Natural killer cell (primary cell): ENCODE results near the gene KIF3A. TPM values are rescaled to one million over a fixed set of nuclear protein-coding genes. Genes with fewer than 3 reads are reported as not detected.

Experiments used
- ATAC-seq, 3 donors: fragments of 150-1000 bp in 2 of 3; fragments of 200-7000 bp in 1 of 3; cut with Tn5 transposase; 1 replicate in 1 of 3; 2 replicates in 2 of 3; pipeline ENCODE4 v1.10.0; 2021; ENCODE audit warnings: mild to moderate bottlenecking in 2 of 3, moderate library complexity in 2 of 3
- DNase-seq, 2 donors: peaks; one replicate each; pipeline versions ENCODE4 v3.0.0 to v3.0.0-alpha.2; 2013 to 2021; ENCODE audit warnings: mixed read lengths in 1 of 2
- H3K27ac ChIP-seq: one replicate; pipeline ENCODE4 v1.5.1; 2013; ENCODE audit warnings: mild to moderate bottlenecking, low read length
- H3K27me3 ChIP-seq: one replicate; pipeline ENCODE4 v1.6.1; 2013; ENCODE audit warnings: low read length; ENCODE audit not compliant: control insufficient read depth, insufficient read depth
- H3K36me3 ChIP-seq: one replicate; pipeline ENCODE4 v1.6.1; 2013; ENCODE audit warnings: low read length; ENCODE audit not compliant: control insufficient read depth, insufficient read depth
- H3K4me1 ChIP-seq: one replicate; pipeline ENCODE4 v1.6.1; 2013; ENCODE audit warnings: low read length; ENCODE audit not compliant: control insufficient read depth, insufficient read depth
- H3K4me3 ChIP-seq: one replicate; pipeline ENCODE4 v1.5.1; 2013; ENCODE audit warnings: low read length
- H3K9me3 ChIP-seq: one replicate; pipeline ENCODE4 v1.6.1; 2013; ENCODE audit warnings: low read length; ENCODE audit not compliant: control insufficient read depth, insufficient read depth
- H3K27ac Mint-ChIP-seq, 2 donors: one replicate each; pipeline ENCODE4 v1.8.0; 2022; ENCODE audit warnings: mild to moderate bottlenecking in 2 of 2, mixed read lengths in 2 of 2, moderate library complexity in 1 of 2
- H3K27me3 Mint-ChIP-seq, 2 donors: one replicate each; pipeline ENCODE4 v1.8.0; 2022; ENCODE audit warnings: low read depth in 2 of 2, mixed read lengths in 2 of 2
- H3K36me3 Mint-ChIP-seq: one replicate; pipeline ENCODE4 v1.8.0; 2022; ENCODE audit warnings: mixed read lengths
- H3K4me1 Mint-ChIP-seq, 2 donors: one replicate each; pipeline ENCODE4 v1.8.0; 2022; ENCODE audit warnings: mixed read lengths in 2 of 2
- H3K4me3 Mint-ChIP-seq: one replicate; pipeline ENCODE4 v1.8.0; 2022; ENCODE audit warnings: mild to moderate bottlenecking, moderate library complexity, mixed read lengths
- H3K9me3 Mint-ChIP-seq, 2 donors: one replicate each; pipeline ENCODE4 v1.8.0; 2022; ENCODE audit warnings: mixed read lengths in 2 of 2
- CTCF ChIP-seq: fragments of 200-600 bp; IDR thresholded peaks from one replicate; pipeline ENCODE4 v1.8.0; 2022; ENCODE audit warnings: antibody characterized with exemption
- WGBS: methylation state at CpG from one replicate; pipeline ENCODE4 v1.1.7; 2013; ENCODE audit warnings: missing lambda C conversion rate; ENCODE audit not compliant: insufficient coverage; 5-methylcytosine and 5-hydroxymethylcytosine counted together
- intact Hi-C: fragments of 100-400 bp; cut with micrococcal nuclease; formaldehyde crosslinking; loops from one replicate; pipeline ENCODE4 v1.14.2; 2022
- total RNA-seq, 4 donors: library from RNA; stranded (reverse); fragments of 120-200 nt in 1 of 4; gene quantifications; one replicate each; pipeline versions ENCODE4 v1.2.3 to v1.2.4, GENCODE V29; 2013 to 2022

Gene KIF3A
- total RNA-seq, 3 donors from 2014 or later (not counting 1 experiment from before 2014, with no cell fraction given), result 13.6 to 19.2 (median 18.6) TPM

- Histone ChIP-seq H3K4me3 (no peak overlapping the region), H3K4me1 (peaks cover 8% of the 10 kb centered on the region), H3K27me3 (no peaks in the 10 kb centered on the region), H3K27ac (no peak overlapping the region), H3K36me3 (no peaks in the 10 kb centered on the region), H3K9me3 (no peaks in the 10 kb centered on the region)
- no peak for DNase-seq
- Mint-ChIP-seq H3K36me3 (no peaks in the 10 kb centered on the region), H3K27me3 (peaks cover 2 to 4% of the 10 kb centered on the region in 2 donors), H3K9me3 (no peaks in the 10 kb centered on the region), H3K4me1 (peaks cover 0 to 2% of the 10 kb centered on the region in 2 donors), H3K4me3 (no peak overlapping the region), H3K27ac (no peak overlapping the region)
- ATAC-seq, result no peak
- intact Hi-C loops, result no loop called here
- TF ChIP-seq CTCF, result no peak
- WGBS, result 100% methylated on average over 3 of the region's 3 CpGs
Observed at GRCh38 chr5:132671000-132671399, 66.3 kb downstream of the KIF3A start.

GRCh38 chr5:132669966-132670882 lies 67.1 kb downstream of the KIF3A start:
- no peak overlapping the region for H3K27ac ChIP-seq
- H3K27me3 ChIP-seq, result no peaks in the 10 kb centered on the region
- ATAC-seq (no peak), DNase-seq (no peak)
- H3K4me3 Mint-ChIP-seq, result no peak overlapping the region
- intact Hi-C loops, result no loop called here
- H3K27ac Mint-ChIP-seq, result no peak overlapping the region
- H3K36me3 ChIP-seq, result no peaks in the 10 kb centered on the region
- TF ChIP-seq CTCF, result no peak
- 90% methylated on average over 16 of the region's 16 CpGs for WGBS
- no peaks in the 10 kb centered on the region for H3K4me1 Mint-ChIP-seq
- H3K4me3 ChIP-seq, result no peak overlapping the region
- H3K4me1 ChIP-seq, result peaks cover 1% of the 10 kb centered on the region
- no peaks in the 10 kb centered on the region for H3K9me3 ChIP-seq
- no peaks in the 10 kb centered on the region for H3K36me3 Mint-ChIP-seq
- H3K9me3 Mint-ChIP-seq, result no peaks in the 10 kb centered on the region
- peaks cover 0 to 4% of the 10 kb centered on the region in 2 donors for H3K27me3 Mint-ChIP-seq

- intact Hi-C loops, result no loop called here
- H3K27ac ChIP-seq, result no peak overlapping the region
- no peak overlapping the region for H3K4me3 Mint-ChIP-seq
- peaks cover 0 to 4% of the 10 kb centered on the region in 2 donors for H3K27me3 Mint-ChIP-seq
- H3K36me3 ChIP-seq, result no peaks in the 10 kb centered on the region
- no peaks in the 10 kb centered on the region for H3K9me3 Mint-ChIP-seq
- H3K27me3 ChIP-seq, result no peaks in the 10 kb centered on the region
- DNase-seq, result no peak
- 95% methylated on average over 6 of the region's 7 CpGs for WGBS
- peaks cover 5% of the 10 kb centered on the region for H3K4me1 ChIP-seq
- no peaks in the 10 kb centered on the region for H3K36me3 Mint-ChIP-seq
- no peak for ATAC-seq
- H3K4me1 Mint-ChIP-seq, result no peaks in the 10 kb centered on the region
- no peaks in the 10 kb centered on the region for H3K9me3 ChIP-seq
- no peak for TF ChIP-seq CTCF
- no peak overlapping the region for H3K27ac Mint-ChIP-seq
- H3K4me3 ChIP-seq, result no peak overlapping the region
Observed at GRCh38 chr5:132669455-132669820, 67.9 kb downstream of the KIF3A start.
